ENCODE measurements around the gene KRT79.

Gene KRT79

GRCh38 chr12:52835271-52836041 is 1.3 kb upstream of the KRT79 start:
- DNase-seq (ENCODE audit: low spot score) = no peak

GRCh38 chr12:52834727-52835001 is 553 bp upstream of the KRT79 start:
- DNase-seq (ENCODE audit: low spot score) = no peak

- DNase-seq (ENCODE audit: low spot score) = no peak
Measured at GRCh38 chr12:52832985-52833905, 866 bp downstream of the KRT79 start.

GRCh38 chr12:52832451-52832850 is 1.7 kb downstream of the KRT79 start:
- no peak for DNase-seq (ENCODE audit: low spot score)

- no peak for DNase-seq (ENCODE audit: low spot score)
Measured at GRCh38 chr12:52831251-52831650, 2.9 kb downstream of the KRT79 start.

GRCh38 chr12:52829986-52830770 is 3.9 kb downstream of the KRT79 start:
- no peak for DNase-seq (ENCODE audit: low spot score)

- no peak for DNase-seq (ENCODE audit: low spot score)
Measured at GRCh38 chr12:52828591-52829021, 5.5 kb downstream of the KRT79 start.

GRCh38 chr12:52828156-52828555 is 6.0 kb downstream of the KRT79 start:
- no peak for DNase-seq (ENCODE audit: low spot score)

GRCh38 chr12:52827499-52828090 is 6.5 kb downstream of the KRT79 start:
- DNase-seq (ENCODE audit: low spot score) = no peak

- no peak for DNase-seq (ENCODE audit: low spot score)
Measured at GRCh38 chr12:52826611-52827498, 7.3 kb downstream of the KRT79 start.

GRCh38 chr12:52825961-52826360 is 8.2 kb downstream of the KRT79 start:
- no peak for DNase-seq (ENCODE audit: low spot score)

GRCh38 chr12:52824741-52825410 is 9.2 kb downstream of the KRT79 start:
- no peak for DNase-seq (ENCODE audit: low spot score)

GRCh38 chr12:52823761-52824450 is 10.2 kb downstream of the KRT79 start:
- no peak for DNase-seq (ENCODE audit: low spot score)

- no peak for DNase-seq (ENCODE audit: low spot score)
Measured at GRCh38 chr12:52822771-52823510, 11.2 kb downstream of the KRT79 start.

- DNase-seq (ENCODE audit: low spot score) = no peak
Measured at GRCh38 chr12:52821826-52822660, 12.1 kb downstream of the KRT79 start.

GRCh38 chr12:52821071-52821730 is 12.9 kb downstream of the KRT79 start:
- no peak for DNase-seq (ENCODE audit: low spot score)

- DNase-seq (ENCODE audit: low spot score) = no peak
Measured at GRCh38 chr12:52820521-52820920, 13.6 kb downstream of the KRT79 start.

Data from iPS-NIHi11 (cell line).